ENCODE measurements around the gene GPR37L1.
"Not testable (repeated sequence)": the region's sequence is repeated elsewhere in the genome, so short reads cannot be mapped to it uniquely, and the experiment has no call there.

DNA sequence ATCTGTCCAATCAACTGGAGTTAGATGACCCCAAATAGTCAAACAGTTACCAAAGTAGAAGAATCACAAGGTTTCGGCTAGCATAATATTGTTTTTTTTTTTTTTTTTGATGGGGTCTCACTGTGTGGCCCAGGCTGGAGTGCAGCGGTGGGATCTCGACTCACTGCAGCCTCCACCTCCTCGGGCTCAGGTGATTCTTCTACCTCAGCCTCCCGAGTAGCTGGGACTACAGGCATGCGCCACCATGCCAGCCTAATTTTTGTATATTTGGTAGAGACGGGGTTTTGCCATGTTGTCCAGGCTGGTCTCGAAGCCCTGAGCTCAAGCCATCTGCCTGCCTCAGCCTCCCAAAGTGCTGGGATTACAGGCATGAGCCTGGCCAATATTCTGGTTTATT is 23.0 kb downstream of the GPR37L1 start:
- TF ChIP-seq EZH2phosphoT487 (IDR thresholded peaks at IDR 0.05; ENCODE audit: insufficient read depth, low read depth); EZH2 (IDR thresholded peaks at IDR 0.05; ENCODE audit: insufficient read depth, poor library complexity, severe bottlenecking): not testable (repeated sequence)
